ENCODE measurements around the gene TRIO. TPM values are rescaled to one million over a fixed set of nuclear protein-coding genes. Genes with fewer than 3 reads are reported as not detected.

TRIO gene
- polyA plus RNA-seq, 3 donors = 1.7 to 45.8 (median 2.1) TPM

- no peaks in the 10 kb centered on the region for H3K9me3 ChIP-seq (replicated peaks in 1 of 2; ENCODE audit: control insufficient read depth in 1 of 2, insufficient read depth in 1 of 2, low read length in 2 of 2)
- H3K4me3 Mint-ChIP-seq = peak overlapping the region in 1 of 2 donors; percentile 30
- H3K27me3 Mint-ChIP-seq (ENCODE audit: low read depth in 3 of 3) = peaks cover 0 to 1% (median 0%) of the 10 kb centered on the region in 3 donors
- H4K20me1 ChIP-seq (ENCODE audit: insufficient read depth, low read length) = no peaks in the 10 kb centered on the region
- H3K27ac ChIP-seq (ENCODE audit: low read depth in 1 of 2, low read length in 2 of 2) = peak overlapping the region; percentile 94 to 98
- peak overlapping the region; percentile 66 for H3K9ac ChIP-seq (ENCODE audit: insufficient read depth, low read length, poor library complexity, severe bottlenecking)
- peak overlapping the region; percentile 49 for H2AFZ ChIP-seq (ENCODE audit: insufficient read depth, low read depth, low read length, poor library complexity, severe bottlenecking)
- no CpG with 5 or more reads among the region's 3 CpGs for WGBS (ENCODE audit: insufficient coverage)
- peak overlapping the region; percentile 33 for H3K4me2 ChIP-seq (replicated peaks; ENCODE audit: extremely low read depth, low read length, poor library complexity, severe bottlenecking)
- H3K4me1 ChIP-seq (ENCODE audit: control insufficient read depth in 1 of 2, insufficient read depth in 2 of 2, low read length in 2 of 2) = peaks cover 34 to 38% of the 10 kb centered on the region in 2 donors
- no peaks in the 10 kb centered on the region for H3K79me2 ChIP-seq (ENCODE audit: insufficient read depth, low read length)
- H3K27ac Mint-ChIP-seq = peak overlapping the region; percentile 93 to 98 (median 94)
- H3K4me3 ChIP-seq (replicated peaks in 1 of 3; ENCODE audit: low read depth in 2 of 3, low read length in 3 of 3) = peak overlapping the region in 1 of 3 experiments; percentile 17
- no peaks in the 10 kb centered on the region for H3K27me3 ChIP-seq (ENCODE audit: control insufficient read depth in 2 of 2, insufficient read depth in 2 of 2, low read length in 2 of 2)
- peaks cover 33% of the 10 kb centered on the region for H3K4me1 Mint-ChIP-seq
- H3K36me3 Mint-ChIP-seq = peaks cover 63 to 69% of the 10 kb centered on the region in 2 donors
- H3K9me3 Mint-ChIP-seq = no peaks in the 10 kb centered on the region
- no peak for TF ChIP-seq CTCF (IDR thresholded peaks at IDR 0.05)
- intact Hi-C loops (cut with micrococcal nuclease) = loop anchor here (5.0 to 10.0 kb wide), 2 partner anchors 118 to 131 kb away; partner anchors contain the start of gene OTULINL (in 1 of the 2)
- H3K36me3 ChIP-seq (replicated peaks in 1 of 2; ENCODE audit: control insufficient read depth in 1 of 2, insufficient read depth in 2 of 2, low read length in 2 of 2) = peaks cover 38 to 72% of the 10 kb centered on the region in 2 donors
- DNase-seq = peak; percentile 28 to 60 (median 43)
These were observed 321.0 kb downstream of the TRIO start for GRCh38 chr5:14464096-14464495.

- WGBS (ENCODE audit: insufficient coverage) = 42% methylated on average over 14 of the region's 15 CpGs
- H3K27me3 ChIP-seq (ENCODE audit: control insufficient read depth in 2 of 2, insufficient read depth in 2 of 2, low read length in 2 of 2) = no peaks in the 10 kb centered on the region
These were observed 321.5 kb downstream of the TRIO start for GRCh38 chr5:14464671-14465070.

More at GRCh38 chr5:14464671-14465070, 321.5 kb downstream of the TRIO start:
- Histone ChIP-seq H4K20me1 (ENCODE audit: insufficient read depth, low read length) (no peaks in the 10 kb centered on the region), H2AFZ (ENCODE audit: insufficient read depth, low read depth, low read length, poor library complexity, severe bottlenecking) (peak overlapping the region; percentile 30), H3K4me1 (ENCODE audit: control insufficient read depth in 1 of 2, insufficient read depth in 2 of 2, low read length in 2 of 2) (peaks cover 34 to 38% of the 10 kb centered on the region in 2 donors), H3K4me3 (replicated peaks in 1 of 3; ENCODE audit: low read depth in 2 of 3, low read length in 3 of 3) (peak overlapping the region in 1 of 3 experiments; percentile 46), H3K4me2 (replicated peaks; ENCODE audit: extremely low read depth, low read length, poor library complexity, severe bottlenecking) (peak overlapping the region; percentile 33), H3K27ac (ENCODE audit: low read depth in 1 of 2, low read length in 2 of 2) (peak overlapping the region; percentile 94 to 98), H3K36me3 (replicated peaks in 1 of 2; ENCODE audit: control insufficient read depth in 1 of 2, insufficient read depth in 2 of 2, low read length in 2 of 2) (peaks cover 39 to 71% of the 10 kb centered on the region in 2 donors), H3K9ac (ENCODE audit: insufficient read depth, low read length, poor library complexity, severe bottlenecking) (peak overlapping the region; percentile 66), H3K9me3 (replicated peaks in 1 of 2; ENCODE audit: control insufficient read depth in 1 of 2, insufficient read depth in 1 of 2, low read length in 2 of 2) (no peaks in the 10 kb centered on the region), H3K79me2 (ENCODE audit: insufficient read depth, low read length) (no peaks in the 10 kb centered on the region)
- Mint-ChIP-seq H3K36me3 (peaks cover 64 to 69% of the 10 kb centered on the region in 2 donors), H3K27ac (peak overlapping the region; percentile 93 to 98 (median 94)), H3K4me3 (peak overlapping the region in 1 of 2 donors; percentile 80), H3K4me1 (peaks cover 33% of the 10 kb centered on the region), H3K27me3 (ENCODE audit: low read depth in 3 of 3) (peaks cover 0 to 2% (median 1%) of the 10 kb centered on the region in 3 donors), H3K9me3 (no peaks in the 10 kb centered on the region)
- intact Hi-C loops (cut with micrococcal nuclease) = loop anchor here (5.0 to 10.0 kb wide), 2 partner anchors 118 to 130 kb away; partner anchors contain the start of gene OTULINL (in 1 of the 2)
- TF ChIP-seq CTCF (IDR thresholded peaks at IDR 0.05) = no peak
- peak in 1 of 3 donors; percentile 10 for DNase-seq

Data from CD14-positive monocyte (primary cell).